GM18519 (cell line): ENCODE data around the gene MICU1.
"Not testable (repeated sequence)": the region's sequence is repeated elsewhere in the genome, so short reads cannot be mapped to it uniquely, and the experiment has no call there.

Experiments used
- ATAC-seq: cut with Tn5 transposase; IDR thresholded peaks from one replicate; pipeline ENCODE4 v1.9.1; 2021; ENCODE audit warnings: mild to moderate bottlenecking, moderate library complexity; ENCODE audit not compliant: unreplicated experiment, low FRiP score

MICU1 gene

GRCh38 chr10:72356115-72356514, 269.8 kb downstream of the MICU1 start:
- ATAC-seq: no peak

GRCh38 chr10:72355214-72355555, 270.7 kb downstream of the MICU1 start:
- no peak for ATAC-seq

- ATAC-seq: peak; percentile 44
Observed at GRCh38 chr10:72354356-72355213, 271.3 kb downstream of the MICU1 start, which contains the start of gene DNAJB12. TSS of gene DNAJB12 (minus strand) at chr10:72354919. CDS start at chr10:72354897, 22 bp downstream.

GRCh38 chr10:72353965-72354355, 271.9 kb downstream of the MICU1 start:
- ATAC-seq: peak; percentile 11

GRCh38 chr10:72353028-72353964, 272.6 kb downstream of the MICU1 start:
- ATAC-seq: no peak

- ATAC-seq: no peak
Observed at GRCh38 chr10:72351479-72351878, 274.4 kb downstream of the MICU1 start.

- ATAC-seq: no peak
Observed at GRCh38 chr10:72349438-72349837, 276.4 kb downstream of the MICU1 start.

GRCh38 chr10:72348282-72348681, 277.6 kb downstream of the MICU1 start:
- ATAC-seq: no peak

GRCh38 chr10:72346117-72346516, 279.8 kb downstream of the MICU1 start:
- ATAC-seq: not testable (repeated sequence)

- no peak for ATAC-seq
Observed at GRCh38 chr10:72344932-72345331, 280.9 kb downstream of the MICU1 start.

- ATAC-seq: no peak
Observed at GRCh38 chr10:72342911-72343310, 283.0 kb downstream of the MICU1 start.

- ATAC-seq: no peak
Observed at GRCh38 chr10:72340510-72341261, 285.2 kb downstream of the MICU1 start.

- ATAC-seq: no peak
Observed at GRCh38 chr10:72338180-72338579, 287.7 kb downstream of the MICU1 start.

- no peak for ATAC-seq
Observed at GRCh38 chr10:72337722-72338121, 288.2 kb downstream of the MICU1 start.

GRCh38 chr10:72337039-72337629, 288.7 kb downstream of the MICU1 start:
- ATAC-seq: no peak

GRCh38 chr10:72336259-72337038, 289.4 kb downstream of the MICU1 start:
- ATAC-seq: no peak

GRCh38 chr10:72335394-72336258, 290.3 kb downstream of the MICU1 start:
- ATAC-seq: peak; percentile 21

- peak; percentile 51 for ATAC-seq
Observed at GRCh38 chr10:72334825-72335393, 291.0 kb downstream of the MICU1 start.
